ENCODE data around the gene SLC12A9. TPM values are rescaled to one million over a fixed set of nuclear protein-coding genes. Genes with fewer than 3 reads are reported as not detected.

The SLC12A9 gene
- total and polyA plus RNA-seq, 2 donors (not counting 1 experiment from before 2014, with no cell fraction given) = 80.0 to 80.1 TPM

GRCh38 chr7:100875356-100875751, 22.8 kb downstream of the SLC12A9 start:
- peaks cover 22 to 32% of the 10 kb centered on the region in 2 donors for H3K4me1 ChIP-seq (ENCODE audit: control insufficient read depth in 2 of 2, insufficient read depth in 2 of 2, low read length in 2 of 2)
- CTCF ChIA-PET = interaction anchor here (0.6 to 5.2 kb wide), 8 partner anchors 11 to 202 kb away, joined by 3 to 36 read pairs (median 6); partner anchors contain the start of genes ACHE, SLC12A9 and UFSP1
- peaks cover 0 to 31% of the 10 kb centered on the region in 2 experiments for H3K36me3 ChIP-seq (replicated peaks in 1 of 2; ENCODE audit: control extremely low read depth in 1 of 2, control insufficient read depth in 1 of 2, extremely low read depth in 1 of 2, insufficient read depth in 2 of 2, low read length in 1 of 2)
- H2AFZ ChIP-seq (ENCODE audit: insufficient read depth, low read depth, low read length, poor library complexity, severe bottlenecking) = peak overlapping the region; percentile 95
- TF ChIP-seq CTCF (IDR thresholded peaks at IDR 0.05) = no peak
- no peak for TF ChIP-seq EZH2 (IDR thresholded peaks at IDR 0.05; ENCODE audit: borderline replicate concordance, insufficient read depth, low read depth, low read length, poor library complexity, severe bottlenecking)
- H3K27ac ChIP-seq (ENCODE audit: low read length in 2 of 2) = peak overlapping the region; percentile 91 to 96
- Mint-ChIP-seq H3K4me1 (peaks cover 41% of the 10 kb centered on the region), H3K9me3 (ENCODE audit: insufficient read depth) (no peaks in the 10 kb centered on the region), H3K27me3 (no peaks in the 10 kb centered on the region), H3K27ac (peak overlapping the region; percentile 95), H3K4me3 (peak overlapping the region; percentile 97)
- peak overlapping the region; percentile 73 to 99 (median 89) for H3K4me3 ChIP-seq (ENCODE audit: control extremely low read depth in 1 of 5, extremely low read depth in 1 of 5, insufficient read depth in 1 of 5, low read depth in 2 of 5, low read length in 4 of 5)
- H3K79me2 ChIP-seq (ENCODE audit: control insufficient read depth, insufficient read depth, low read length) = peaks cover 64% of the 10 kb centered on the region
- intact Hi-C loops (cut with micrococcal nuclease) = loop anchor here (1.0 to 2.0 kb wide), 4 partner anchors 12 to 369 kb away; partner anchors contain the start of gene SLC12A9
- H4K20me1 ChIP-seq (ENCODE audit: control insufficient read depth, insufficient read depth, low read length, poor library complexity, severe bottlenecking) = peaks cover 49% of the 10 kb centered on the region
- DNase-seq (no peak), ATAC-seq (ENCODE audit: low read depth) (peak; percentile 39)
- H3K4me2 ChIP-seq (replicated peaks; ENCODE audit: low read depth, low read length, poor library complexity, severe bottlenecking) = peak overlapping the region; percentile 81
- H3K27me3 ChIP-seq (replicated peaks in 1 of 4; ENCODE audit: control extremely low read depth in 1 of 4, control insufficient read depth in 3 of 4, insufficient read depth in 4 of 4, low read length in 3 of 4) = no peaks in the 10 kb centered on the region
- no peaks in the 10 kb centered on the region for H3K9me3 ChIP-seq (ENCODE audit: control extremely low read depth in 1 of 3, control insufficient read depth in 2 of 3, insufficient read depth in 1 of 3, low read length in 2 of 3)
- 0% methylated on average over 36 of the region's 39 CpGs for WGBS (ENCODE audit: insufficient coverage)
- H3K9ac ChIP-seq (ENCODE audit: low read length) = peak overlapping the region; percentile 95
- POLR2A ChIA-PET = interaction anchor here (0.7 to 2.4 kb wide), 12 partner anchors 12 to 446 kb away, joined by 3 to 84 read pairs (median 5); partner anchors contain the start of genes ACHE, FBXO24, LRCH4 and MEPCE

GRCh38 chr7:100878013-100878412, 25.5 kb downstream of the SLC12A9 start:
- peaks cover 73% of the 10 kb centered on the region for H4K20me1 ChIP-seq (ENCODE audit: control insufficient read depth, insufficient read depth, low read length, poor library complexity, severe bottlenecking)
- no peak for ATAC-seq (ENCODE audit: low read depth)
- H3K79me2 ChIP-seq (ENCODE audit: control insufficient read depth, insufficient read depth, low read length) = peaks cover 76% of the 10 kb centered on the region
- no peaks in the 10 kb centered on the region for H3K9me3 Mint-ChIP-seq (ENCODE audit: insufficient read depth)
- H3K27ac ChIP-seq (ENCODE audit: low read length in 2 of 2) = no peak overlapping the region
- H3K9me3 ChIP-seq (ENCODE audit: control extremely low read depth in 1 of 3, control insufficient read depth in 2 of 3, insufficient read depth in 1 of 3, low read length in 2 of 3) = no peaks in the 10 kb centered on the region
- no peak overlapping the region for H3K4me3 Mint-ChIP-seq
- H3K4me1 Mint-ChIP-seq = peaks cover 41% of the 10 kb centered on the region
- POLR2A ChIA-PET = interaction anchor here (0.7 to 0.8 kb wide), 2 partner anchors 12 to 25 kb away, joined by 3 read pairs; partner anchors contain the start of gene UFSP1
- 98% methylated on average over 4 of the region's 7 CpGs for WGBS (ENCODE audit: insufficient coverage)
- H3K36me3 ChIP-seq (replicated peaks in 1 of 2; ENCODE audit: control extremely low read depth in 1 of 2, control insufficient read depth in 1 of 2, extremely low read depth in 1 of 2, insufficient read depth in 2 of 2, low read length in 1 of 2) = peaks cover 0 to 54% of the 10 kb centered on the region in 2 experiments
- no peak overlapping the region for H3K27ac Mint-ChIP-seq
- CTCF ChIA-PET = interaction anchor here (1.1 to 5.2 kb wide), 3 partner anchors 12 to 25 kb away, joined by 3 to 36 read pairs (median 4); partner anchors contain the start of genes SLC12A9 and UFSP1
- no peaks in the 10 kb centered on the region for H3K27me3 Mint-ChIP-seq
- TF ChIP-seq CTCF (IDR thresholded peaks at IDR 0.05) (no peak), EZH2 (IDR thresholded peaks at IDR 0.05; ENCODE audit: borderline replicate concordance, insufficient read depth, low read depth, low read length, poor library complexity, severe bottlenecking) (no peak)
- no peaks in the 10 kb centered on the region for H3K27me3 ChIP-seq (replicated peaks in 1 of 4; ENCODE audit: control extremely low read depth in 1 of 4, control insufficient read depth in 3 of 4, insufficient read depth in 4 of 4, low read length in 3 of 4)
- H3K4me2 ChIP-seq (replicated peaks; ENCODE audit: low read depth, low read length, poor library complexity, severe bottlenecking) = no peak overlapping the region
- peaks cover 22 to 32% of the 10 kb centered on the region in 2 donors for H3K4me1 ChIP-seq (ENCODE audit: control insufficient read depth in 2 of 2, insufficient read depth in 2 of 2, low read length in 2 of 2)
- no peak for DNase-seq
- H3K4me3 ChIP-seq (ENCODE audit: control extremely low read depth in 1 of 5, extremely low read depth in 1 of 5, insufficient read depth in 1 of 5, low read depth in 2 of 5, low read length in 4 of 5) = no peak overlapping the region
- H3K9ac ChIP-seq (ENCODE audit: low read length) = no peak overlapping the region
- intact Hi-C loops (cut with micrococcal nuclease) = no loop called here
- H2AFZ ChIP-seq (ENCODE audit: insufficient read depth, low read depth, low read length, poor library complexity, severe bottlenecking) = no peak overlapping the region

Measured in B cell (primary cell).